ENCODE data around the gene ZNF48. TPM values are rescaled to one million over a fixed set of nuclear protein-coding genes. Genes with fewer than 3 reads are reported as not detected.

Gene ZNF48
- total RNA-seq, 4 donors from 2014 or later = 5.5 to 7.5 (median 7.3) TPM

DNA sequence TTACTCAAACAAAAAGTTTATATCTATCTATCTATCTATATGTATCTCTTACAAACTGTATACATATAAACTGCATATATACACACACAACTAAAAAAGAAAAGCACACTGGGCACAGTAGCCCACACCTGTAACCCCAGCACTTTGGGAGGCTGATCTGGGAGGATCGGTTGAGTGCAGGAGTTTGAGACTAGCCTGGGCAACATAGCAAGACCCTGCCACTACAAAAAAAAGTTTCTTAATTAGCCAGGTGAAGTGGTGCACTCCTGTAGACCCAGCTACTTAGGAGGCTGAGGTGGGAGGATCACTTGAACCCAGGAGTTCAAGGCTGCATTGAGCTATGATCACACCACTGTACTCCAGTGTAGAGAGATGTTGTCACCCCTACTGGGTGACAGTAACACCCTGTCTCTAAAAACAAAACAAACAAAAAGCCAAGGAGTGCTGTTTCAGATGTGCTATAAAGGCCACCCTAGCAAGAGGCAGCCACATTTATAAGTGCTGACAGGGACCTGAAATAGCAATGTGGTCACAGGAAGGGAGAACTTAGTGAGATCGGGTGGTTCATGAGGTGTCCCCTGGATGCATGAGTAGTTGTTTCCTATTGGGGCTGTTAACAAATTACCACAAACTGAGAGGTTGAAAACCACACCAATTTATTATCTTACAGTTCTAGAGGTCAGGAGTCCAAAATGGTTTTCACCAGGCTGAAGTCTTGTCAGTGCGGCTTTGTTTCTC lies 44.9 kb upstream of the ZNF48 start:
- 84 to 87% methylated on average over 3 of the region's 3 CpGs for WGBS, 2 donors
- Histone ChIP-seq H3K4me3 (no peak overlapping the region), H3K36me3 (peaks cover 0 to 43% (median 8%) of the 10 kb centered on the region in 3 donors), H3K9me3 (no peaks in the 10 kb centered on the region), H3K27ac (no peak overlapping the region), H3K4me1 (peaks cover 0 to 35% (median 28%) of the 10 kb centered on the region in 4 donors), H3K27me3 (no peaks in the 10 kb centered on the region)
- TF ChIP-seq, protein P1, sequence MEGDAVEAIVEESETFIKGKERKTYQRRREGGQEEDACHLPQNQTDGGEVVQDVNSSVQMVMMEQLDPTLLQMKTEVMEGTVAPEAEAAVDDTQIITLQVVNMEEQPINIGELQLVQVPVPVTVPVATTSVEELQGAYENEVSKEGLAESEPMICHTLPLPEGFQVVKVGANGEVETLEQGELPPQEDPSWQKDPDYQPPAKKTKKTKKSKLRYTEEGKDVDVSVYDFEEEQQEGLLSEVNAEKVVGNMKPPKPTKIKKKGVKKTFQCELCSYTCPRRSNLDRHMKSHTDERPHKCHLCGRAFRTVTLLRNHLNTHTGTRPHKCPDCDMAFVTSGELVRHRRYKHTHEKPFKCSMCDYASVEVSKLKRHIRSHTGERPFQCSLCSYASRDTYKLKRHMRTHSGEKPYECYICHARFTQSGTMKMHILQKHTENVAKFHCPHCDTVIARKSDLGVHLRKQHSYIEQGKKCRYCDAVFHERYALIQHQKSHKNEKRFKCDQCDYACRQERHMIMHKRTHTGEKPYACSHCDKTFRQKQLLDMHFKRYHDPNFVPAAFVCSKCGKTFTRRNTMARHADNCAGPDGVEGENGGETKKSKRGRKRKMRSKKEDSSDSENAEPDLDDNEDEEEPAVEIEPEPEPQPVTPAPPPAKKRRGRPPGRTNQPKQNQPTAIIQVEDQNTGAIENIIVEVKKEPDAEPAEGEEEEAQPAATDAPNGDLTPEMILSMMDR (IDR thresholded peaks at IDR 0.05) = no peak
- no peak for TF ChIP-seq POLR2A (IDR thresholded peaks at IDR 0.05)
- TF ChIP-seq EP300 (IDR thresholded peaks at IDR 0.05) = no peak
- no peak for DNase-seq (ENCODE audit: low spot score in 2 of 2)

DNA sequence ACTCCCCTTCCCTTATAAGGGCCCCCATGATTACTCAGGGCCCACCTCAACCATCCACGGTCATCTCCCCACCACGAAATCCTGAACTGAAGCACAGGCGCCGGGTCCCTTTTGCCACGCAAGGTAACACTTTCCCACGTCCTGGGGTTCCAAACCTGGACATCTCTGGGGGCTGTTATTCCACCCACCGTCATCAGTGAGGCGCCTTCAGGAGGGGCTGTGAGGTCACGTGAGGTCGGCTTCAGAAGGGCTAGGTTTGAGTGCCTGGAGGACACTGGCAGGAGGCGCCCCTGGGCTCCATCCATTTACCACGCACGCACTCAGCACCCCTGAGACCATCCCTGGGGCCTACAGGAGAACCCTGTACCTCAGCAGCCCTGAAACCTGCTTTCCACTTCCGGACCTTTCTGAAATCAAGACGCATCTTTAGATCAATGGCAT lies 44.2 kb upstream of the ZNF48 start:
- 88 to 93% methylated on average over 15 of the region's 15 CpGs for WGBS, 2 donors
- Histone ChIP-seq H3K27me3 (no peaks in the 10 kb centered on the region), H3K4me1 (peaks cover 0 to 41% (median 29%) of the 10 kb centered on the region in 4 donors), H3K36me3 (peaks cover 0 to 43% (median 8%) of the 10 kb centered on the region in 3 donors), H3K9me3 (no peaks in the 10 kb centered on the region), H3K27ac (peak overlapping the region in 1 of 4 donors; percentile 97), H3K4me3 (no peak overlapping the region)
- TF ChIP-seq EP300 (IDR thresholded peaks at IDR 0.05) (no peak), POLR2A (IDR thresholded peaks at IDR 0.05) (no peak)
- TF ChIP-seq, protein P1 (IDR thresholded peaks at IDR 0.05) = no peak
- DNase-seq (ENCODE audit: low spot score in 2 of 2) = no peak

DNA sequence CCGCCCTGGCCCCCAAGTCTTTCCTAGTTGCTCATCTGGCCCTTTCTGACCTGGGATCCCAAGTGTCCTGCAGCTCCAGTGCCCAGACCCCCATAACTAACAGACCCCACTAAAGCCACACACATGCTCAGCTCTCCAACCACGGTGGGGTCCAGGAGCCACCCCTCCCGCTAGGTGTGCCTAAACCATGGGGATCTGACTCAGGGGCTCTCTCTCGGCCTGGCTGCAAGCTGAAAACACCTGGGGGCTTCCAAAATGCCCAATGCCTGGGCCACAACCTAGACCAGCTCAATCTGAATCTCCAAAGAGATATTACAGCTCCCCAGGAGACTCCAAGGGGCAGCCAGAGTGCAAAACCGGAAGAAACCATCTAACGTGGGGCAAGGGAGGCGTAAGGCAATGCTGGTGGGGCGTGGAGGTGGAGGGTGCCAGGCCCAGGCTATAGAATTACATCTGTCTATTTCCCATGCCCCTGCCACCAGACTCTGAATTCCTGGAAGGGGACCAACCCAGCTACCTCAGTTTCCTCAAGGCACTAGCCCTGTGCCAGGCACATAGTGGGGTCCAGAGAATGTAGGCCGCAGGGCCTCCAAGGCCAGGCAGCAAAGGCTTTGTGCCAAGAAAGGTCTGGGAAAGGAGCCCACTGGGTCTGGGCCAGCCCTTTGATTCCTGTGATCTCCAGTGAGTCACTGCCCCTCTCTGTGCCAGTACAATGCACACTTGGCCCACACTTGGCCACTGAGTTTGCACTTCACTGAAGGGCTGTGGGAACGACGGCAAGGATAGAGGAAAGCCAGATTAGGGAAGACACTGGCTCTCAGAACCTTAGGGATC lies 43.4 kb upstream of the ZNF48 start:
- WGBS, 2 donors = 56 to 65% methylated on average over 11 of the region's 11 CpGs
- peak overlapping the region in 3 of 4 donors; percentile 57 to 97 (median 97) for H3K27ac ChIP-seq

DNA sequence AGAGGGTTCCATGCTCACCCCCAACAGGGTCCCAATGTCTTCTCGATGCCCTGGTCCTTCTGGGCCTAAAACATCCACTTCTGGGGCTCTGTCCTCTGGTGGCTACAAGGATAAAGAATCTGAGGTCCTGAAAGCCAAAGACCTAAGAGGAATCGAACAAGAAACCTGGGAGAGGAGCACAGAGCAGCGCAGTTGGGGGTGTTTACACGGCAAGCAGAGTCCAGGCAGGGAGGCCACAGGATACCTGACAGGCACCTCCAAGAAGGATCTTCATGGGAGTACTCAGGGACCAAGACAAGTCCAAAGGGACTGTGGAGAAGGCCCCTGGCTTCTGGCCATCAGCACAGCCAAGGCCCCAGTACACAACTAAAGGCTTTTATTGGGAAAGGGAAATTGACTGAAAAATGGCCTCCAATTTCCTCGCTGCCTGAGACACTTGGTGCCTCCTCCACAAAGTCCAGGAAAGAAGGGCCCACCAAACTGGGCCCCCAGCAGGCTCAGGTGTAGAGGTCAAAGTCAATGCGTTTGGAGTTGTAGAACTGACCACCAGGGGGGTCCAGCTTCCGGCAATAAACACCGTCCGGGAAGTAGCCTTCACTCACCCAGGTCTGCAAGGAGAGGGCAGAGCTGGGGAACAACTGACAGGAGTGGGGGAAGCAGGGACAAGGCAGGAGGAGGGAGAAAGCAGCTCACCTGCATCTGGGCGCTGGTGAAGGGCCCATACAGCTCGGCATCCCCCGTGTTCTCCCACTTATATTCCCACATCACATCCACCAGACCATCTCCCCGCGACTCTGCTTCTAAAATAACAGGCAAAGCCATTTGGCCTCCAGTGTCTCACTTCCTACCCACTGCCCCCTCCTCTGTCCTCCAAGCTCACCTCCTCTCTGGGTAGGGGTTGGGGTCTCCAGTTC lies 42.5 kb upstream of the ZNF48 start:
- no peaks in the 10 kb centered on the region for H3K9me3 ChIP-seq
- H3K4me1 ChIP-seq = peaks cover 0 to 58% (median 32%) of the 10 kb centered on the region in 4 donors
- H3K36me3 ChIP-seq = peaks cover 0 to 54% (median 8%) of the 10 kb centered on the region in 3 donors
- no peaks in the 10 kb centered on the region for H3K27me3 ChIP-seq
- DNase-seq (ENCODE audit: low spot score in 2 of 2) = no peak
- 70 to 80% methylated on average over 14 of the region's 14 CpGs for WGBS, 2 donors
- TF ChIP-seq EP300 (IDR thresholded peaks at IDR 0.05) (no peak), POLR2A (IDR thresholded peaks at IDR 0.05) (no peak)
- TF ChIP-seq, protein P1 (IDR thresholded peaks at IDR 0.05) = peak in 1 of 5 experiments; percentile 19
- peak overlapping the region in 2 of 4 donors; percentile 97 for H3K27ac ChIP-seq
- H3K4me3 ChIP-seq = no peak overlapping the region

More for the DNA sequence above, 43.4 kb upstream of the ZNF48 start:
- Histone ChIP-seq H3K36me3 (peaks cover 0 to 44% (median 8%) of the 10 kb centered on the region in 3 donors), H3K9me3 (no peaks in the 10 kb centered on the region), H3K27me3 (no peaks in the 10 kb centered on the region), H3K4me3 (no peak overlapping the region), H3K4me1 (peaks cover 0 to 49% (median 32%) of the 10 kb centered on the region in 4 donors)
- peak in 1 of 2 donors; percentile 77 for TF ChIP-seq EP300 (IDR thresholded peaks at IDR 0.05)
- TF ChIP-seq, protein P1 (IDR thresholded peaks at IDR 0.05) = no peak
- DNase-seq (ENCODE audit: low spot score in 2 of 2) = peak; percentile 63 to 80

Data from tibial nerve (tissue), 4 donors.